ENCODE results near the gene PITRM1.

Gene PITRM1

DNA sequence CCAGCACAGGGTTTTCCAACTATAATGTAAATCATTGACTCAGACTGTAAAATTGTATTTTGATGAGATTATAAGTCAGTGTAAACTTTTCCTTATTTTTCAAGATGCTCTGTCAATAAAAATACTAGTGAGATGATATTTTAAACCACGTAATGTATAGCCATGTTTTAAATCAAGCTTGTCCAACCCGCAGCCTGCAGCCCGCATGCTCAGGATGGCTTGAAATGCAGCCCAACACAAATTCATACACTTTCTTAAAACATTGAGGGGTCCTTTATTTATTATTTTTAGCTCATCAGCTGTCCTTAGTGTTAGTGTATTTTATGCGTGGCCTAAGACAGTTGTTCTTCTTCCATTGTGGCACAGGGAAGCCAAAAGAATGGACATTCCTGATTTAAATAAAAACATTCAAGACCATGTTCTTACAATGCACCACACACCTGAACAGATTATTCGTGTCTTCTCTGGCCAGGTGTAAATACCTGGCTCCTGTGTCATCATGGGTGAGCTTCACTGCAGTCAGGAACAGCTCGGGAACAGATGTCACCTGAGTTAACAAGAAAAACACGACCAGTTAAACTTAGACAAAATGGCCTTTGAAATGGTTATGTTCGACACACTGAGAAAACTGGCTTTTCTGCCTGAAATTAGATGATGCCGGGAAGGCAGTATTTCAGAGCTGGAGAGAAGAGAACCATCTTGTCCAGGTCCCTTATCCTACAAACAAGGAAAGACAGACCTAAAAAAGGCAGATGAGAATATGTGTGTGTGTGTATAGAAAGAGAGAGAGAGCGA is 5.9 kb downstream of the PITRM1 start:
- no peak for DNase-seq

DNA sequence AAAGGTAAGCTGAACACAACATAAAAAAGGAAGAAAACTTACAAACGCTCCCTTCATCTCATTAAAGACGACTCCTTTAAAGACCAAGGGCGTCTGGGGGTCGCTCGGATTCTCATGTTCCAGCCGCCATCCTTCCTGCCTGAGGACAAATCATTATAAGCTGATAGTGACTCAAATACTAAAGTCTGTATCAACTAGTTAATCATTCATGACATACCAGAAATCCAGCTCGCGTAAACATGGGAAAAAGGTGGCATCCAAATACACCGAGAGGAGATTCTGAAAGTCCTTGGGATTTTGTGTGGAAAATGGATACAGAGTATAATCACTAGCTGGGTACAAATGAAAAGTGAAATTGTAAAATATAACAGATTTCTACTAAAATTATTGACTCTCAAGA is 7.4 kb downstream of the PITRM1 start:
- no peak for DNase-seq

DNA sequence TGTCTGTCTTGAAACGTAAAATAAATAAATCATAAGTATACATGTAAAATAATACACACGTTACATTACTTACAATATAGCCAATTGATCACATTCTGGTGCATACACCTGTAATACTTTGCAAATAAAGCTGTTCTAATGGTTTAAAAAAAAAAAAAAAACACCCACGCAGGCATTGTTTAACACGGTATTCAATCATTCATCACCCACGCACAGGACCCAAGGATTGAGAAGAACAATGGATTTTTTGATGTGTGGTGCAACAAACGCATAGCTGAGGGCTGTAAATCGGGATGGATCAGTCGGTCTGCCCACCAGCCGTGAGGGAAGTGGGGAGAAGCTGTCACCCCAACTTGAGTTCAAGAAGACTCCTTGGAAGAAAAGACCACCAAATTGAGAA is 8.7 kb downstream of the PITRM1 start:
- DNase-seq = no peak

DNA sequence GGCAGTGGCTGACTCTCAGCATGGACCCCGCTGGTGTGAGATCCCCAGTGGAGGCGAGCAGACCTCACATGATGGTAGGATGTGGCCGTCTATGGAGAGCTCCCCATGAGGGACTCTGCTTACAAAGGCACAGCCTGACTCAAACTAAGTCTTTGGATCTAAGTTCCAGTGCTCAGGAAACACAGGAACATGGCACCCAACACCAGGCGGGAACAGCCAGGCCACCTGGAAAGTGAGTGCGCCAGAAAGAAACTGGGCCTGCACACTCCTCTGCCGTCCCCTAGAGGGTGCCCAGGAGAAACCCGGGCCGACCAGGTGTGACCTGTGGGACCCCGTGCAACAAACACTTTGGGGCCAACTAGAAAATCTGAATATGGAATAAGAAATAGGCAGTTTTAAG is 10.0 kb downstream of the PITRM1 start:
- DNase-seq = no peak

DNA sequence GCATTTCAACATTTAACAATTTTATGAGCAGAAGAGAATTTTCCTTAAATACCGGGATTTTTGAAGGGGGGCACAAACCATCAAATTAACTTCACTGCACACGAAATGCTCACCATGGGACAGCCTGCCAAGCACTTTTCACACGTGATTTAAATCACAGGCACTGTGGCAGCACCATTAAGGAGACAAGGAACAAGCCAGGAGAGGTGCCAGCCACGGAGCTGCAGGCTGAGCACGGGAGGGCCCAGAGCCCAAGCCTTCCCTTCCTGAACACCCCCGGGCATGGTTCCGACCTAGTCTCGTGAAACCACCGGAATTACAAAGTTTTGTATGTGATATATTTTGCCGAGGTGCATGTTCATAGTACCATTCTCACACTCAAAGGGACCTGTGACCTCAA is 13.4 kb downstream of the PITRM1 start:
- DNase-seq = no peak

DNA sequence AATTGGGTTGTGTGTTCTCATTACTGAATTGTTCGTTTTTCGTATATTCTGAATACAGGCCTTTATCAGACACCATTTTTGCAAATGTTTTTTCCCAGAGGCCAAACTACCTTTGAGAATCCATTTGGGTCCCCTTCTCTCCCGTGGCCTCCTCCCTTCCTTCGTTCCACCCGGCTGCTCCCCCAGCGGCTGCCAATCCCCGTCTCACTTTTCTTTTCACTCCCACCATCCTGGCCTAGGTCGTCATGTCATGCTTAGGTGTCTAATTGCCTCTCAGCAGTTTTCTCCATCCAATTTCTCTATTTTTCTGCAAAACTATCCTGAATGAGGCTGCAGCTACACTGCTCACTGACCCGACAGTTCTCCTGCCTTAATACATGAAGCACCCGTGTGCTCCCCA is 17.9 kb downstream of the PITRM1 start:
- DNase-seq = no peak

DNA sequence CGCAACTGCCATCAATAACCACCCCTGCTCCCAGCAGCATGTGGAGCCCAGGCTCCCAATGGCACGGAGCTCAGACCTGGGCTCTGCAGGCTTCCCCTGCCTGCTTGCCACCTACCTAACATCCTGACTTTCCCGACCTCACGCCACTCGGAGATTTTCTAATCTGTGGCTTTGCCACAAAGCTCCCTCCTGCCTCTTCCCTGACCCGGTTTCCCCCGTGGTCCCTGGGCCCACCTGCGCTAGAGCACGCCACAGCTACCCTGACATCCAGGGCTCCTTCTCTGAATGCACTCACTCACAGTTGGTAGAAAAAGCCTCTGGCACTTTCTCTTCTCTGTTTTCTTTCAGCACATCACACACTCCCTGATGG is 20.0 kb downstream of the PITRM1 start:
- no peak for DNase-seq

DNA sequence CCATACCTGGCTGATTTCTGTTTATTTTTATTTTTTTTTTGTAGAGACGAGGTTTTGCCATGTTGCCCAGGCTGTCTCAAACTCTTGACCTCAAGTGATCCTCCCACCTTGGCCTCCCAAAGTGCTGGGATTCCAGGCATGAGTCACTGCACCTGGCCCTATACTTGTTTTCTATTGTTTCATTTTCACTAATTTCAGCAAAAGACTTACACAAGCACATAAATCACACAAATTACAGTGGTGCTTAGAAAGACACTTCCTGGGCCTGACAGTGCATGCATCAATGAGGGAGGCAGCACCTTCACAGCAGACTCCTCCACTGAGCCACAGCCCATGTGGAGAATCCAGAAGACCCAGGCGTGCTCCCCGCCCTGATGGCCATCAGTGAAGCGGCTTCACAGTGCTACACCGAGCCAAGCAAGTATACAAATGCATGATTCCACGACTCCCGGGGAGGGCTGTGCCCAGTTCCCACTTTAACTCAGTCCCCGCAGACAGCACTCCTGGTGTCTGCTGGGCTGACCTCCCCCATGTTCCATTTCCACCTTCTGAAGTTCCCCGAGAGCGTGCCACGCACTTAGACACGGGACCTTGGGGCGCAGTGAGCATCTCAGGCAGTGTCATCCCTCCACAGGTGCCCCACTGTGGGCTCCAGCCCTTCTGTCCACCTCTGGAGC is 20.6 kb downstream of the PITRM1 start:
- no peak for DNase-seq

DNA sequence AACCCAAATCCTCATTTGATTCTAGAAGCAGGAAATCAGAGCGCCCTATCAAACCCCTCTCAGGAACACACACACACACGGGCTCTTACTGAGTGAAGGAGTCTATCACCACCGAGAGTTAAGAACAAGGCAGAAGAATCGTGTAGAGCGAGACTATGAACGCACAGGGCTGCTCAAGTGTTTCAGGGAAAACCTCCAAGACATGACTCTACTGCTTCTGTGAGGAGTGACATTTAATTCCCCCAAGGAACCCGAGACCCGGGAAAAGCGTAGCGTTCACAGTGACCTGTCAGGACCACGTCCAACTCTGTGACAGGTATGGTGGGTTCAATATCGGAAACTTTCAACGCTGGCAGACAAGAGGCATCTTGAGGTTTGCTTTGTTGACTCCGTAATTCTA is 21.6 kb downstream of the PITRM1 start:
- no peak for DNase-seq

DNA sequence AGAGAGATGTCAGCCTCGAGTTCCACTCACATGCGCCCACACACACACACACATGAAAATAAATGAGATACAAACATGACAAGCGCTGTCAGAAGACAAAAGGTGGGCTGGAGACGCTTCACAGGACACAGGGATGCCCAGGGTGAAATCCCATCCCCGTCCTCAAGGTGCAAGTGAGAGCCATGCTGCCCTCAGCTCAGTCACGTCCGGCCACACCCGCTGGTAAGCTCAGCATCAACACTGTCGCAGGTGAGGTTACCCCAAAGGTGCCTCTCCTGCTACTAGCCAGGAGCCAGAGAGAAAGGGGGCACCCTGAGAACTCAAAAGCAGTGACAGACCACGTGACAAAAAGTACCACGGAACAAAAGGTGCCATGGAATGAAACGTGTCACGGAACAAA is 22.2 kb downstream of the PITRM1 start:
- no peak for DNase-seq

DNA sequence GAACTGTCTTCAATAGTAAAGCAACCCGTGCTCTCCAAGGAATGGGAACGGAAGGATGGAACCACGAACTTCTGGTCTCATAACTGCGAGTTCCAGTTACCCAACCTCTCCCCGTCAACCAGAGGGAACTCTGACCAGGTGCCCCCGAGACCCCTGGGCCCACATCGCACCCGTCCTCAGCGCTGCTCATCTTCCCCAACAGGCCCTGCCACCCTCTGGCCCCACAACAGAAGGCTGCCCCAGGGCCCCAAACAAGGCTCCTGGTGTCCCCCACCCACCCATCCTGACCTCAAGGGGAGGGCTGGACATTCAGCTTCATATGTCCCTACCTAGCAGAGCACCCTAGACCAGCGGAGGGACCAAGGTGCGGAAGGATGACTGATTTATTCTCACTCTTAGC is 22.7 kb downstream of the PITRM1 start:
- no peak for DNase-seq

DNA sequence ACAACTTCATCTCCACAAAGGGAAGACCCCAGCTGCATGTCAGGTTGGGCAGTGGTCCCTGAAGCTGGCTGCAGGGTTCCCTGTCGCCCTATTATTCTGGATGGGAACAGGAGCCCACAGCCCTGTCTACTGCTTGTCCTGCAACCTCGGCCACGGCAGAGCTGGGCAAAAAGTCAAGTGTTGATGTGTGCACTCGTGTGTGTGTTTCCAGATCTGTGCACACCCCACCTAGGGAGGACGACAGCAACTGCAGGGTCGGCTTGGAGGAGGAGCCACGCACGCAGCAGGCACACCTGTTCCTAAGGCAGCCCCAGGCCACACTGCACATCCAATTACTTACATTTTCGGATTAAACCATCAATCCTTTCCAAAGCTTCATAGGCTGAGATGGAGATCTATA is 23.6 kb downstream of the PITRM1 start:
- no peak for DNase-seq

DNA sequence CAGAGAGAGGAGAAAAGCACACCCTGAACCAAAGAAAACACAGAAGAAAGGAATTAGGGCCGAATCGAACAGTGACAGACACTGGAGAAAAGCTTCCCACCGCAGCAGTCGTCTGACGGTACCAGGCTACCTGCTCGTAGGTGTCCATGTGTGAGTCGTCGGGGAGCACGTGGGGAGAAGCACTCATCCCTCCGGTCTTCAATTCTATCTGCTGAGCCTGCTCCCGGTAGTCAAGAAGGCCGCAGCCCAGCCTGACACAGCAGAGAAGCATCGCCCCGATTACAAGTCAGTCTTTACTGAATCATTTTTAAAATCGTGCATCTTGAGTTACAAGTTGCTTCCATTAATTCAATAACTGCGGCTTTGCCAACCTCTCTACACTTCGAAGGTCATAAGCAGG is 24.5 kb downstream of the PITRM1 start:
- no peak for DNase-seq

DNA sequence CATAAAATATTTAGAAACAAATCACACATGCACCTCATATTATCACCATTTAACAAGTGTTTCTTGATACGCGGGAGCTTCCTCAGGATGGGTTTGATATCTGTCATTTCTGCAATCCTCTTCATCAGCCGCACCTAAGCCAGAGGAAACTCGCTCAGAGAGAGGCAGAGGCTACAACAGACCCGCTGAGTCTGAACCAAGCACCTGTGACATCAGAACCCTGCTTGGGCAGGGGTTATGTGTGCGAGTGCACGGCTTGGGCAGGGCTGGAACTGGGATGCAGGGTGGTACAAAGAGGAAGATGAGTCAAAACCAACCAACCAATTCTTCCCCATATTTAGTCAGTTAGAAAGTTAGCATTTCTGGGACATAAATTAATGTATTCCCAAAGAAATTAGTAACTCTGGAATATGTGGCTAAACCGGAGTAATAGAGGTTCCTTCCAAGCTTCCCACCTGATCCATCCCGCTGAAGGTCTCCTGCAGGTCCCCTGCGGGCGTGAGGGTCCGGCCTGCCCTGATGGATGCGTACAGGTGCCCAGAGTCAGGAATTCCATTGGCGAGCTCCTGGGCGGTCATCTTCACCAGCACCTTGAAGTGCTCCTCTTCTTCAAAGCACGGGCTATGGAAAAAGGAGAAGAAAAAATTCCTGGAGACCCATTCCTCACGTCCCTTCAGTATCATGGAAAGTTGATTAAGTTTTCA is 25.3 kb downstream of the PITRM1 start:
- no peak for DNase-seq

DNA sequence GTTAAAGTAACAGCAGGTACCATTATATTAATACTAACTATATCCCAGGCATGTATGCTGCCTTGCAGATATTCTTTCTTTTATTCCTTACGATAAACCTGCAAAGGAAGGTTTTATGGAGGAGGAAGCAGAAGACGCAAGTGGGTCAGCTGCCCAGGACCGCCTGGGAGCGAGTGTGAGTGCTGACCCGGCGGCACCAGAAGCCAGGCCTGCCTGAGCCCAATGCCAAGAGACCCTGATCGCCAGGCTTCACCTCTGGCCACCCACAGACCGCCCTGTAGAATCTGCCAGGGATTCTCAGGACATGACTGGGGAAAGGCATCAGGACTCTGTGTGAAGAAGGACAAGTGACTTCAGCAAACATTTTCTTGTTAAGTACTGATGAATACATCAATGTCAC is 26.3 kb downstream of the PITRM1 start:
- no peak for DNase-seq

DNA sequence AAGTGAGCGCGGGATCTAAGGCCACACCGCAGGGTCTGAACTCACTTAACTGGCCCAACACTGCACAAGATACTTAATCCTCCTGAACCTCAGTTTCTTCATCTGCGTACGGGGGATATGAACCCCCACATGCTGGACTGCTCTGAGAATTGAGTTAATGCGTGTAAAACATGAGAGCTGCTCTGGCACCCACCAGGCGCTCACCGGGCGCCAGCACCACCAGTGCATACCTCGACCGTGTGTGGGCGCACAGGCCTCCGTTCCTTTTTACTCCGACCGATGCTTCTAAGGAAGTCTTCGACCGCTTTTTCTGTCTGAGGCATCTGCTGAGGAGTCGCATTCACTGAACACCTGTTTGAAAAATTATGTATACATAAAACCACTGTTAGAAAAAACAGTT is 27.2 kb downstream of the PITRM1 start:
- DNase-seq = no peak

DNA sequence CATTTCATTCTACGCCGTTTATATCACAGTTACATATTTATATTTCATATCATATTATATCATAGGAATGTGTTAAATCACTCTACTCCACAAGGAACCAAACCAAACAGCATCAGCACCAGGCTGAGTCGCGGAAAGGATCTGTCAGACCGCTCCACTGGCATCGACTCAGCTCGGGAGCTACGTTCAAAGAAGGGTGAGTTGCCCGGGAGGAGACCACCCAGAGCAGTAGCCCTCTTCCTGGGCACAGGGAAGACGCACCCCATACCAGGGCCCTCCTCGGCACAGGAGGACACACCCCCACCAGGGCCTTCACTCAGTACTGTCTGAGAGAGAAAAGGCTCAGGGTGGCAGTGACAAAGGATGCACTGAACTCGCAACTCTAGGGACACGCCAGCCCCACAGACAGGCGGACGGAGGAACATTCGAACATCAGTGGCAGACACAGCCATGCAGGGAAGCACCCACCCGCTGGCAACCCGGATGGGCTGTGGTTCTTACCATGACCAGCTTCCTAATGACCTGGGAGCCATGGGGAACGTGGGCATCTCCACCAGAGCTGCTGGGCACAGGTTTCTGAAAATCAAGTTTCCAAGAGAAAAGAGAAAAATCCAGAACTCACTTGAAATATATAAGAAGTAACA is 28.7 kb downstream of the PITRM1 start:
- no peak for DNase-seq

DNA sequence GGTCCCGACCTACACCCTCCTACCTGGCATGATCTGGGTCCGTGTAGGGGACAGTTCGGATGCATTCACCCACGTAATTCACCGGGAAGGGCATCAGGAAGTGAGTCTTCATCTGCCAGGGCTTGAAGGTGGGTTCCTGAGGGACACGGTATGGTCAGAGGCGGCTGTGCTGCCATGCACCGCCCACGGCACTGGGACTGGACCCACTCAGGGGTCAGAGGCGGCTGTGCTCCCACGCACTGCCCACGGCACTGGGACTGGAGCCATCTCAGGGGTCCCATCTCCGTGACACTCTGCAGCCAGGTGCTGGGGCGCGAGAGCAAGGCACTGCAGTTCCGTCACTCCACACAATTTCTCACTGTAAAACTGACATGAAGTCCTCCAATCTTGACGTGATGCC is 29.2 kb downstream of the PITRM1 start:
- DNase-seq = no peak

DNA sequence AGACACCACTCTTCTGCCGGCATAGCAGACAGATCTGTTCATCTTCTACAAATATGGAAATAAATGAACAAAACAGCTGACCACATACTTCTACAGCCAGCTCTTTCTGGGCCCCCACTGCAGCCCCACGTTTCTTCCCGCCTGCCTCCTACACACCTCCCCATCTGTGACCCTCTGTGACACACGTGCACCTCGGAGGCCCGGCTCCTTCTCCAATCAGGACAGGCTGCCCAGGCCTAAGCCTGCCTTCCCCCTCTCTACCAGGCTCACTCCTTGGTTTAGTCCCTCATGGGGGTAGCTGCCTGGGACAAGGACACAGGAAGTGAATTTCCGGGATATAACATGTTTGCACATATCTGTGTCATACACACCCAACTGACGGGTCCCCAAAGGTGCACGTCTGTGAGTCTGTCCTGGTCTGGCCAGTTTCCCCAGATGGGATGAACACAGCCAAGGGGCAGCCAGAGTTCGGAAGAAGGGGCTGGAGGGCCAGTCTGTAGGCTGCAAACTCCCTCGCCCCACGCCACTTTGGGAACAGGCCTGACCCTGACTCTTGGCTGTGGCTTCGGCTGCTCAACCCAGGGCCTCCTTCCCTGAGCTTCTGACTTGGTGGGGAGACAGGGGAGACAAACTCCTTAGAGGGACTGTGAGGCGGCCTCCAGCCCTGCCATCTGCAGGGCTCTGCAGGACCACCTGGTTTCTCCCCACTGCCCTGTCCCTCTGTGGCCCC is 30.3 kb downstream of the PITRM1 start:
- DNase-seq = no peak

DNA sequence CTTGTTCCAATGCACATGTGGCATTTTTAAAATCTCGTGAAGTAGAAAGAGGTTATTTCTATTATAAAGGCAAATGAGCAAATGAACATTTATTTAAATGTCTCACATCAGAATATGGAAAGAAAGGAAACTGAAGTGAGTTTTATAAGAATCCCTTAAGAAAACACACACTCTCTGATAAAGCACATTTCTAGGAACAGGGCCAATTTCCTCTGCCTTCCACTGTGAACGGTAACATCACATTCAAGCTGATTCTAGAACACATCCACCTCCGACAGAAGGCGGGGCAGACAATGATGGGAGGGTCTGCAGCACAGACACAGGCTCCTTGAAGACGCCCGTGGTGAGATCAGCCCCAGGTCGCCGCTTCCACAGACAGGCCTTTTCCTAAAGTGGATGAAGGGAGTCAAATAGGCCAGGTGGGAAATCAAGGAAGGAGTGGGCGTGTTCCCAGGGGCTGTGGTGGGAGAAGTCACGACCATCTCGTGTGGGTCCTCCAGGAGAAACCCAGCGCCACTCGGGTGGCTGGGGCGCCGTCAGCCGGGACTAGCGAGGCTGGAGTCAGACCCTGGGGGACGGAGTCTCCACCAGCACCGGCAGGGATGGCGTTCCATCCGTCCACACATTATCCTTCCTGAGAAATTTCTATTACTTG is 31.1 kb downstream of the PITRM1 start:
- no peak for DNase-seq

DNA sequence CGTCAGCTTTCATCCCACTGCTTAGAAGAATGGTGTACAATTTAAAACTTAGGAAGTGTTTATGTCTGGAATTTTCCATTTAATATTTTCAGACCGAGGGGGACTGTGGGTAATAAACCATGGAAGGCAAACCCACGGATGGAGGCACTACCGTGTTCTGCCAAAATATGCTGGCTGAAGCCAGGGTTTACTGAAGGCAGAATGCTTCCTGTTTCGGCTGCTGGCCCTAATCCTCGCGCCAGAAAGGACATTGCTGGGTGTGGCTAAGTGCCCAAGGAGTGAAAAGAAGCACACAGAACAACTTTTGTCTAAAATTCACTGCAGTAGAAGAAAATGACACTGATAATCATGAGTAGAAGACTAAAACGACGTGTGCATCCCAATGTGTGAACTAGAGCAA is 32.3 kb downstream of the PITRM1 start:
- DNase-seq = no peak

DNA sequence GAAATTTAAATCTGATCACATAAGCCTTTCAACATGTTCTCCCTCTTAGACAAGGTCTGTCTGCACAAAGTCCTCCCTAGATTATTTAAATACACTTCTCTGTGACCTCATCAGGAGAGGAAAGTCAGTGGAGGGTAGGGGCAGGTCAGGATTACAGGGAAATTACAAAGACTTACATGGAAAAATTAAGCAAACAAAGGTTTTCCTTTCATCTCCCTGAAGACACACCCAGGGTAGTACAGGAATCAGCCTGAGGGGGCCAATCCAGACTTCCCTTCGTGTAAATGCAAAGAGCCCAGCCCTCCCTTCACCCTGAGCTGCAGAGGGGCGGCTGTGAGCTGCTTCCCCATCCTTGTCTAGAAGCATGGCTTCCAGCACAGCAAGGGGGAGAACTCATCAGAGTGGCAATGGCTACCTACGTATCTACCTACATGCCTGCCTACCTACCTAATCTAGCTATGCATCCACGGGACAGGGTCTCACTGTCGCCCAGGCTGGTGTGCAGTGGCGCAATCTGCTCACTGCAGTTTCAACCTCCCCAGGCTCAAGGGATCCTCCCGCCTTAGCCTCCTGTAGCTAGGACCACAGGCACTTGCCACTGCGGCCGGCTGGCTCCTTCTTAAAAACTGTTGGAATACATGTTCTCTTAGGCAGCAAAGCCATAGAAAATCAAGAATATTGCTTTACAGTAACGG is 33.2 kb downstream of the PITRM1 start:
- no peak for DNase-seq
